Endometrium (tissue), 2 donors: ENCODE measurements around the gene MAGEB17.

Experiments
- FAIRE-seq: peaks from 2 replicates; lab custom pipeline; 2012; peaks lifted over from hg19 to GRCh38; lab: Jason Lieb, UNC
- donor health status: control.
- donor health status: control.

Gene MAGEB17

GRCh38 chrX:16210061-16210460 is 42.8 kb downstream of the MAGEB17 start:
- no peak for FAIRE-seq

GRCh38 chrX:16212024-16212423 is 44.7 kb downstream of the MAGEB17 start:
- FAIRE-seq, result no peak

GRCh38 chrX:16212436-16212835 is 45.2 kb downstream of the MAGEB17 start:
- FAIRE-seq, result no peak

GRCh38 chrX:16213961-16214360 is 46.7 kb downstream of the MAGEB17 start:
- no peak for FAIRE-seq

GRCh38 chrX:16215660-16216059 is 48.4 kb downstream of the MAGEB17 start:
- no peak for FAIRE-seq
